HL-60/S4 treated with retinoic acid at 250 ng/mL for 4 days and 3 days (cell line): Measurements from ENCODE around the gene ATN1.
"Not testable (repeated sequence)": the region's sequence is repeated elsewhere in the genome, so short reads cannot be mapped to it uniquely, and the experiment has no call there.

ENCODE experiments used
- in situ Hi-C: fragments of 300-500 bp; cut with MboI; formaldehyde crosslinking; loops from 2 replicates; pipeline ENCODE4 v1.7.0; 2022; ENCODE audit warnings: low sequenced_read_pairs

Gene ATN1, protein sequence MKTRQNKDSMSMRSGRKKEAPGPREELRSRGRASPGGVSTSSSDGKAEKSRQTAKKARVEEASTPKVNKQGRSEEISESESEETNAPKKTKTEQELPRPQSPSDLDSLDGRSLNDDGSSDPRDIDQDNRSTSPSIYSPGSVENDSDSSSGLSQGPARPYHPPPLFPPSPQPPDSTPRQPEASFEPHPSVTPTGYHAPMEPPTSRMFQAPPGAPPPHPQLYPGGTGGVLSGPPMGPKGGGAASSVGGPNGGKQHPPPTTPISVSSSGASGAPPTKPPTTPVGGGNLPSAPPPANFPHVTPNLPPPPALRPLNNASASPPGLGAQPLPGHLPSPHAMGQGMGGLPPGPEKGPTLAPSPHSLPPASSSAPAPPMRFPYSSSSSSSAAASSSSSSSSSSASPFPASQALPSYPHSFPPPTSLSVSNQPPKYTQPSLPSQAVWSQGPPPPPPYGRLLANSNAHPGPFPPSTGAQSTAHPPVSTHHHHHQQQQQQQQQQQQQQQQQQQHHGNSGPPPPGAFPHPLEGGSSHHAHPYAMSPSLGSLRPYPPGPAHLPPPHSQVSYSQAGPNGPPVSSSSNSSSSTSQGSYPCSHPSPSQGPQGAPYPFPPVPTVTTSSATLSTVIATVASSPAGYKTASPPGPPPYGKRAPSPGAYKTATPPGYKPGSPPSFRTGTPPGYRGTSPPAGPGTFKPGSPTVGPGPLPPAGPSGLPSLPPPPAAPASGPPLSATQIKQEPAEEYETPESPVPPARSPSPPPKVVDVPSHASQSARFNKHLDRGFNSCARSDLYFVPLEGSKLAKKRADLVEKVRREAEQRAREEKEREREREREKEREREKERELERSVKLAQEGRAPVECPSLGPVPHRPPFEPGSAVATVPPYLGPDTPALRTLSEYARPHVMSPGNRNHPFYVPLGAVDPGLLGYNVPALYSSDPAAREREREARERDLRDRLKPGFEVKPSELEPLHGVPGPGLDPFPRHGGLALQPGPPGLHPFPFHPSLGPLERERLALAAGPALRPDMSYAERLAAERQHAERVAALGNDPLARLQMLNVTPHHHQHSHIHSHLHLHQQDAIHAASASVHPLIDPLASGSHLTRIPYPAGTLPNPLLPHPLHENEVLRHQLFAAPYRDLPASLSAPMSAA (N-terminal part only)

DNA sequence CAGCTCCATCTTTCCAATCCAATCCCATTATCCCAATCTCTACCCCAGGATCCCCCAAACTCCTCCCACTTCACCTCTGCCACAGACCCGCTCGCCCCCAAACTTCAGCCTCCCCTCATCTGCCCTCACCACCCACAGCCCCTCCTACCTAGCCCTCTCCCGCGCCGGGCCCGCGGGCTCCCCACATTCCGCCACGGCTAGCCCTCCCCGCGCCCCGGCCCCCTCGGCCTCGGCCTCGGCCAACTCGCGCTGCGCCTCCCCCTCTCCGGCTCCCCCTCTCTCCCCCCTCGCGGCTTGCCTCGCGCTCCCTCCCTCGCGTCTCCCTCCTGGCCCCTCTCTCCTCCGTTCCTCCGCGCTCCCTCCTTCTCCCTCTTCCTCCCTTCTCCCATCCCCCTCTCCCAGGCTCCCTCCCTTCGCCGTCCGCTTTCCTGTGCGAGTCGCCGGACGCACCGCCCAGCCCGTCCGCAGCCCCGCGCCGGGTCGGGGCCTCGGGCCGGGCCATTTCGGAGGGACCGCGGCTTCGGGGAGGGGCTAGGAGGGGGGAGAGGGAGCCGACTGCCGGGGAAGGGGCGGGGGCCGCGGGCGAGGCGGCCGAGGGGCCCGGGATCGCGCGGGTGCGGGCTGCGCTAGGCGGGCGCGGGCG lies at the start of gene ATN1:
ATN1 (plus strand) TSS at position 581 of the 643 bp plus-strand sequence. CDS start 6,043 bp downstream, outside the sequence.
- in situ Hi-C loops, result no loop called here

DNA sequence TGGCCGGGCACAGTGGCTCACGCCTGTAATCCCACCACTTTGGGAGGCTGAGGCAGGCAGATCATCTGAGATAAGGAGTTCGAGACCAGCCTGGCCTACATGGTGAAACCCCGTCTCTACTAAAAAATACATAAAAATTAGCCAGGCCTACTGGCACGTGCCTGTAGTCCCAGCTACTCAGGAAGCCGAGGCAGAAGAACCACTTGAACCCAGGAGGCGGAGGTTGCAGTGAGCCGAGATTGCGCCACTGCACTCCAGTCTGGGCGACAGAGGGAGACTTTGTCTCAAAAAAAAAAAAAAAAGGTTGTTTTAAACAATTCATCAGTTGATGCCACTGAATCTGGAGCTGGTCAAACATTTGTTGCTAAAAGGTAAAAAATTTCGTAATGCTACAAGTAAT lies 47.9 kb upstream of the ATN1 start:
- in situ Hi-C loops, result not testable (repeated sequence)

DNA sequence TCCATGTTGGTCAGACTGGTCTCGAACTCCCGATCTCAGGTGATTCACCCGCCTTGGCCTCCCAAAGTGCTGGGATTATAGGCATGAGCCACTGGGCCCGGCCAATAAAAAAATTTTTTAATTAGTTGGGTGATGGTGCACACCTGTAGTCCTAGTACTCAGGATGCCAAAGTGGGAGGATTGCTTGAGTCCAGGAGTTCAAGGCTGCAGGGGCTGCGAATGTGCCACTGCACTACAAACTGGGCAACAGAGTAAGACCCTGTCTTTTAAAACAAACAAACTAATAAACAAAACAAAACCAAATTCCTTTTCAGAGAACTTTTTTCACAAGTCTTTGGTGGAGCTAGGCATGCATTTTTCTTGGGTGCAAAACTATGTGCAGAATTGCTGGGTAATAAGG lies 44.5 kb upstream of the ATN1 start:
- in situ Hi-C loops, result no loop called here

DNA sequence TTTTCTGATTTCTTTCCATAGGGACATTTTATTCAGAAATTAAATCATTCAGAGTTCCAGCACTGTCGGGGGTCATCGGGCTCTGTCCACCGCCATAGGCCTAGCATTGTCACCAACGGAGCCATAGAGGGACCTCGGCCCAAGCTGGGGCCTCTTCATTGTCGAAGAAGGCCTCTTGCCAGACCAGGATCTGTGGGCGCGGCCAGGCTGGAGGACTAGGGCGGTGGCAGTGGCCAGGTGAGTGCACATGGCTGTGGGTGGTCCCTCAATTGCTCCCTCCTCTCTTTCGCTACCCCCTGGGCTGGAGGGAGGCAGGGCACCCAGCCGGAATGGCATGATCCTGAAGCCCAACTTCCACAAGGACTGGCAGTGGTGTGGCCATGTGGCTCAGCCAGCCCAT lies 44.1 kb upstream of the ATN1 start:
- in situ Hi-C loops, result no loop called here

- in situ Hi-C loops, result no loop called here
Measured at GRCh38 chr12:6884539-6884938, 43.2 kb upstream of the ATN1 start.

DNA sequence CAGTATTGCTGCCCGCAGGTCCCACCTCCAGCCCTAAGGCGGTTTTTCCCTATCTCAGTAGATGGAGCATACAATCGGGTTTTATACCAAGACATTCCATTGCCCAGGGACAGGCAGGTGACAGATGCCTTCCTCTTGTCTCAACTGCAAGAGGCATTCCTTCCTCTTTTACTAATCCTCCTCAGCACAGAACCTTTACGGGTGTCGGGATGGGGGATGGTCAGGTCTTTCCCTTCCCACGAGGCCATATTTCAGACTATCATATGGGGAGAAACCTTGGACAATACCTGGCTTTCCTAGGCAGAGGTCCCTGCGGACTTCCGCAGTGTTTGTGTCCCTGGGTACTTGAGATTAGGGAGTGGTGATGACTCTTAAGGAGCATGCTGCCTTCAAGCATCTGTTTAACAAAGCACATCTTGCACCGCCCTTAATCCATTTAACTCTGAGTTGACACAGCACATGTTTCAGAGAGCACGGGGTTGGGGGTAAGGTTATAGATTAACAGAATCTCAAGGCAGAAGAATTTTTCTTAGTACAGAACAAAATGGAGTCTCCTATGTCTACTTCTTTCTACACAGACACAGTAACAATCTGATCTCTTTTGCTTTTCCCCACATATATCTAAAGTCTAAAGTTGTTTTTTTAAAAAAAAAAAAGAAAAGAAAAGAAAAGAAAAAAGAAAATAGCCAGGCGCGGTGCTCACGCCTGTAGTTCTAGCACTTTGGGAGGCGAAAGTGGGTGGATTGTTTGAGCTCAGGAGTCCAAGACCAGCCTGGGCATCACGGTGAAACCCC lies 41.4 kb upstream of the ATN1 start:
- in situ Hi-C loops, result not testable (repeated sequence)

GRCh38 chr12:6887460-6887859 lies 40.3 kb upstream of the ATN1 start:
- in situ Hi-C loops, result no loop called here

DNA sequence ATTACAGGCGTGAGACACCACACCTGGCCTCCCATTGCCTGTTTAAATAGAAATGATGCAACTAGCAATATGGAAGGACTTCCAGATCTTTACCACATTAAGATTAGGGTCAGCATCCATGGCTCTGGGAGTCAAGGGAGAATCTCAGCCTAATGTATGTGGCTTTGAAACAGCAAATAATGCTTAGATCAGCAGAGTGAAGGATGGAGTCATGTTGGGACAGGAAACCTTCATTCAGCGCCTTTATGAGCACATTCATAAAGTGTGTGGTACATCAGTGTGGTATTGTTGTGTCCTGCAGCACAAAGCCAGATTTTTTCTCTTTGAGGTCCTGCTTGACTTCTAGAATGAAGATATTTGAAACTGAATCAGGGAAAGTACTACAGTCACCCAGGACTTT lies 39.4 kb upstream of the ATN1 start:
- in situ Hi-C loops, result no loop called here

DNA sequence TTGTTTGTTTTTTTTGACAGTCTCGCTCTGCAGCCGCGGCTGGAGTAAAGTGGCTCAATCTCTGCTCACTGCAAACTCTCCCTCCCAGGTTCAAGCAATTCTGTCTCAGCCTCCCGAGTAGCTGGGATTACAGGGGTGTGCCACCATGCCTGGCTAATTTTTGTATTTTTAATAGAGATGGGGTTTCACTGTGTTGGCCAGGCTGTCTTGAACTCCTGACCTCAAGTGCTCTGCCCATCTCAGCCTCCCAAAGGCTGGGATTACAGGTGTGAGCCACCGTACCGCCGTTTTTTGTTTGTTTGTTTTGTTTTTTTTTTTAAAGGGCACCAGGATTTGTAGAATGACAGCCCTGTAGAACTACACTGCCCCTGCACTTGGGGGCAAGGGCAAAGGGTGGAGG lies 39.0 kb upstream of the ATN1 start:
- in situ Hi-C loops, result not testable (repeated sequence)

DNA sequence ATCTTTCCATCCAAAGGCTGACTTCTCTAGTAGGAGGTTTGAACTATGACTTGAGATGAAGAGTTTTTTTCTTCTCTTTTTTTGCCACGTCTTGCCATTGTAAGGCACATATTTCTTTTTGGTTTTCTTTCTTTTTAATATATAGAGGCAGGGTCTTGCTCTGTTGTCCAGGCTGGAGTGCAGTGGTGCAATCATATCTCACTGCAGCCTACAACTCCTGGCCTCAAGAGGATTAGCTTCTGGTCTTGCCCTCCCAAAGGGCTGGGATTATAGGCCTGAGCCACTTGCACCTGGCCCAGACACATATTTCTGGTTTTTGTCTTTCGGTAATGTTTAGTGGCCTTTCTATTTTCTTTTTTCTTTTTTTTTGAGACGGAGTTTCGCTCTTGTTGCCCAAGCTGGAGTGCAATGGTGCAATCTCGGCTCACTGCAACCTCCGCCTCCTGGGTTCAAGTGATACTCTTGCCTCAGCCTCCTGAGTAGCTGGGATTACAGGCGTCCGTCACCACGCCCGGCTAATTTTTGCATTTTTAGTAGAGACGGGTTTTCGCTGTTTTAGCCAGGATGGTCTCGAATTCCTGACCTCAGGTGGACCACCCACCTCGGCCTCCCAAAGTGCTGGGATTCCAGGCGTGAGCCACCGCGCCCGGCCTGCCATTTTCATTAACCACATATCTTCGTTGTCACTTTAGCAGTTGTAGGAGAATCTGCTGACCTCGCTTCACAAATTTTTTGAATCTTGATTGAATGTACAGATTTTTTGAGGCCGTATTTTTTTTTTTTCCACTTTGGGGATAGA lies 37.8 kb upstream of the ATN1 start:
- in situ Hi-C loops, result not testable (repeated sequence)

DNA sequence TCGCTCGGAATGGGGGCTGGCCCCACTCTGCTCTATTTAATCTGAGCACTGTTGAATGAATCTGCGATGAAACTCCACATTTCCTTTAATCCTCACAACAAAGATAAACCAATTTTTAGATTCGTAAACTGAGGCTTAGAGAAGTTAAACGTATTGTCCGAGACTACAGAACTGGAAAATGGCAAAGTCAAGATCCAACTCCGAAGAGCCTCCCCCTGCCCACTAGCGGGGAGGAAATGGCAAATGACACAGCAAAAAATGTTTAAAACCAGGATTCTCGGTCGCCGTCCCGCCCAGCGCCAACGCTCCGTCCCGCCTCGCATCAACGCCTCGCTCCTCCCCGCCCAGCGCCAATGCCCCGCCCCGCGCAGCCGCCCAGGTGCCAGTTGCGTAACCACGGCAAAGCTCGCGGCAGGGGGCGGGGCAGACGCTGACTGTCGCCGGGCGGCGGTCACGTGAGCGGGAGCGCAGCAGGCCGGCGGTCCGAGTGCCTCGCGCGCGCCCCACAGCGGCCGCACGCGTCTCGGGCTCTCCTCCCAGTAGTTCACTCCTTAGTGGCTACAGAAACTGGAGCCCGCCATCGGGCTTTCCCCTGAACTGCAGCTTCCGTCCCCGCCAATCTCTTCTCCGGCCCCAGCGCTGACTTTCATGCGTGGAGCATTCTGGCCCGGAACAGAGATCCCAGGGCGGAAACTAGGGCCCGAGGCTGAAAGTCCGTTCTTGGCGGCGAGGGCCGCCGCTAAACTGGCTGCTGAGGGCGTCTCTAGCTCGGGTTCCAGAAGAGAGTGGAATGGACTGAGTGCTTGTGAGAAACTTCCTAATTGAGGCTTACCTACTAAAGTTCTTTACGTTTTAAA lies 36.7 kb upstream of the ATN1 start:
- in situ Hi-C loops, result no loop called here

- in situ Hi-C loops, result no loop called here
Measured at GRCh38 chr12:6891646-6892001, 36.1 kb upstream of the ATN1 start.

DNA sequence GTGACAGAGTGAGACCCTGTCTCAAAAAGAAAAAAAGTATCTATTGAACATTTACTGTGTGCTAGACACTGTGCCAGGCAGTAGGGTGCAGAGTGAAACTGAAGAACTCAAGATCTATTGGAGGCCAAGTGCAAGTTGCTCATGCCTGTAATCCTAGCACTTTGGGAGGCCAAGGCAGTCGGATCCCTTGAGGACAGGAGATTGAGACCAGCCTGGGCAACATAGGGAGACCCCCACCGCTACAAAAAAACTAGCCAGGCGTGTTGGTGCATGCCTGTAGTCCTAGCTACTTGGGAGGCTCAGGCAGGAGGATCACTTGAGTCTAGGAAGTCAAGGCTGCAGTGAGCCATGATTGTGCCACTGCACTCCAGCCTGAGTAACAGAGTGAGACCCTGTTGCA lies 35.1 kb upstream of the ATN1 start:
- in situ Hi-C loops, result not testable (repeated sequence)

DNA sequence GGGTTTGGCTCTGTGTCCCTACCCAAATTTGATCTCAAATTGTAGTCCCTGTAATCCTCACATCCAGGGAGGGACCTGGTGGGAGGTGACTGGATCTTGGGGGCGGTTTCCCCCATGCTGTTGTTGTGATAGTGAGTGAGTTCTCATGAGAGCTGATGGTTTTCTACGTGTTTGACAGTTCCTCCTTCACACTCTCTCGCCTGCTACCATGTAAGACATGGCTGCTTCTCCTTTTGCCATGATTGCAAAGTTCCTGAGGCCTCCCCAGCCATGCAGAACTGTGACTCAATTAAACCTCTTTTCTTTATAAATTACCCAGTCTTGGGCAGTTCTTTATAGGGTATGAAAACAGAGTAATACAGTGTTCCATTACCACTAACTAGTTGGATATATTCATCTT lies 33.4 kb upstream of the ATN1 start:
- in situ Hi-C loops, result no loop called here

DNA sequence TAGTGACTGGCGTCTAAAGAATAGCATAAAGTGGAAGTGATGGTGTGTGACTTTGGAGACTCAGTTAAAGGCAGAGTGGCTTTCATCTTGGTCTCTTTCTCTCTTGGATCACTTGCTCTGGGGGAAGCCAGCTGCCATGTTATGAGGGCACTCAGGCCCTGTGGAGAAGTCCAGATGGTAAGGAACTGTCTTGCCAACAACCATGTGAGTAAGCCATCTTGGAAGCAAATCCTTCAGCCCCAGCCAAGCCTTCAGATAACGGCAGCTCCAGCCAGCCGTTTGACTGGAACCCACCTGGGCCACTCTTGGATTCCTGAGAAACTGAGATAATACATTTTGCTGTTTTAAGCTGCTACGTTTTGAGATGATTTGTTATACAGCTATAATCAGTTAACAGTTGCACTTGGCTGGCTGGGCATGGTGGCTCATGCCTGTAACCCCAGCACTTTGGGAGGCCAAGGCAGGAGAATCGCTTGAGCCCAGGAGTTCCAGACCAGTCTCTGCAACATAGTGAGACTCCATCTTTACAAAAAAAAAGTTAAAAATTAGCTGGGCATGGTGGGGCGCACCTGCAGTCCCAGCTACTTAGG lies 30.8 kb upstream of the ATN1 start:
- in situ Hi-C loops, result no loop called here

- in situ Hi-C loops, result no loop called here
Measured at GRCh38 chr12:6899427-6899826, 28.3 kb upstream of the ATN1 start.

DNA sequence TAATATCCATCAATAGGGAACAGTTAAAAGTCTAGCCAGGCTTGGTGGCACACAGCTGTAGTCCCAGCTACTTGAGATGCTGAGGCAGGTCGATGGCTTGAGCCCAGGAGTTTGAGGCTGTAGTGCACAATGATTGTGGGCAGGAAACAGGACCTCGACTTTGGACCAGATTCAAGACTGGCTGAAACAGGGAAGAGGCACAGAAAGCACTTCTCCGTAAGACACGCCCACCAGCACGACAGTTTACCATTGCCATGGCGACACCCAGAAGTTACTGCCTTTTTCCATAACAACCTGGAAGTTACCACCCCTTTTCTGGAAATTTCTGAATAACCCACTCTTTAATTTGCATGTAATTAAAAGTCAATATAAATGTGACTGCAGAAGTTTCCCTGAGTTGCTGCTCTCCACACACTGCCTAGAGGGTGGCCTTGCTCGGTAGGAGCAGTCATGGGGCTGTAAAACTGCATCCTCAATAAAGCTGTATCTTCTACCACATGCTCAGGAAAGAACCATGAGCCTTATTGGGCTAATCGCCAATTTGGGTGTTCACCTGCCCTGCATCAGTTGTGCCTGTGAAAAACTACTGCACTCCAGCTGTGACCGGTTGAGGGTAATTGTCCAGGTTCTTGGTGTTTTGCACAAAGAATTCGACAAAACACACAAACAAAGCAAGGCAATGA lies 27.8 kb upstream of the ATN1 start:
- in situ Hi-C loops, result no loop called here

GRCh38 chr12:6902448-6902847 lies 25.3 kb upstream of the ATN1 start:
- in situ Hi-C loops, result no loop called here
